Erythroblast (primary cell): ENCODE measurements around the gene RAB3D.

Experiments
- GATA1 ChIP-seq: IDR thresholded peaks from 2 replicates; pipeline ENCODE4 v1.6.1; 2011; ENCODE audit warnings: low read depth, mild to moderate bottlenecking, control low read depth, low read length, moderate library complexity
- POLR2A ChIP-seq: IDR thresholded peaks from 2 replicates; pipeline ENCODE4 v1.6.1; 2011; ENCODE audit warnings: mild to moderate bottlenecking, low read length

GRCh38 chr19:11322269-11323024 is 17.0 kb downstream of the RAB3D start:
- TF ChIP-seq POLR2A (no peak), GATA1 (no peak)
